Keratinocyte (primary cell): ENCODE results near the gene TMCC2. TPM values are rescaled to one million over a fixed set of nuclear protein-coding genes. Genes with fewer than 3 reads are reported as not detected.

ENCODE experiments used
- DNase-seq: peaks from one replicate; pipeline ENCODE4 v3.0.0-alpha.2; 2011; ENCODE audit warnings: low read depth, missing footprints, low spot score
- FAIRE-seq: peaks from 2 replicates; lab custom pipeline; 2011; peaks lifted over from hg19 to GRCh38; lab: Jason Lieb, UNC
- H2AFZ ChIP-seq: 2 replicates; pipeline ENCODE4 v1.6.0; 2012; ENCODE audit warnings: low read length, control low read depth, inconsistent platforms; ENCODE audit not compliant: control insufficient read depth
- H3K27ac ChIP-seq: 2 replicates; pipeline ENCODE4 v1.5.1; 2011; ENCODE audit warnings: low read length; ENCODE audit not compliant: control insufficient read depth, insufficient read depth
- H3K27me3 ChIP-seq: 3 replicates; pipeline ENCODE4 v1.6.0; 2011; ENCODE audit warnings: low read length; ENCODE audit not compliant: control insufficient read depth, insufficient read depth; ENCODE audit errors: extremely low read depth
- H3K36me3 ChIP-seq, 2 experiments: 2 replicates in 1 of 2; 3 replicates in 1 of 2; pipeline ENCODE4 v1.5.1; 2011; ENCODE audit warnings: low read length in 2 of 2, mild to moderate bottlenecking in 1 of 2; ENCODE audit not compliant: control insufficient read depth in 2 of 2, insufficient read depth in 2 of 2; ENCODE audit errors: extremely low read depth in 1 of 2
- H3K4me1 ChIP-seq: 3 replicates; pipeline ENCODE4 v1.5.1; 2011; ENCODE audit warnings: low read length; ENCODE audit not compliant: control insufficient read depth, insufficient read depth; ENCODE audit errors: extremely low read depth
- H3K4me2 ChIP-seq: 3 replicates; pipeline ENCODE4 v1.6.0; 2011; ENCODE audit warnings: low read depth, low read length; ENCODE audit not compliant: control insufficient read depth, insufficient read depth; ENCODE audit errors: extremely low read depth
- H3K4me3 ChIP-seq, 3 experiments: fragments of 200-600 bp in 1 of 3; sonication (generic) in 1 of 3; 2 replicates in 2 of 3; 3 replicates in 1 of 3; pipeline ENCODE4 v1.5.1; 2011 to 2016; ENCODE audit warnings: low read length in 3 of 3, mild to moderate bottlenecking in 3 of 3, control low read depth in 2 of 3, inconsistent platforms in 1 of 3, low read depth in 1 of 3, mixed read lengths in 1 of 3, mixed run types in 1 of 3, moderate library complexity in 1 of 3; ENCODE audit not compliant: control insufficient read depth in 2 of 3, insufficient read depth in 2 of 3; ENCODE audit errors: extremely low read depth in 1 of 3
- H3K79me2 ChIP-seq: 2 replicates; pipeline ENCODE4 v1.6.0; 2012; ENCODE audit warnings: low read length; ENCODE audit not compliant: control insufficient read depth, insufficient read depth
- H3K9ac ChIP-seq: 3 replicates; pipeline ENCODE4 v1.6.0; 2011; ENCODE audit warnings: low read length; ENCODE audit not compliant: control insufficient read depth, insufficient read depth; ENCODE audit errors: extremely low read depth
- H3K9me1 ChIP-seq: 3 replicates; pipeline ENCODE4 v1.6.0; 2011; ENCODE audit warnings: low read length; ENCODE audit not compliant: control insufficient read depth, insufficient read depth; ENCODE audit errors: extremely low read depth
- H3K9me3 ChIP-seq: 2 replicates; pipeline ENCODE4 v1.5.1; 2012; ENCODE audit warnings: low read depth, low read length; ENCODE audit not compliant: control insufficient read depth
- H4K20me1 ChIP-seq: 3 replicates; pipeline ENCODE4 v1.6.0; 2011; ENCODE audit warnings: low read length; ENCODE audit not compliant: control insufficient read depth, insufficient read depth; ENCODE audit errors: extremely low read depth
- EZH2 ChIP-seq: IDR thresholded peaks from one replicate; pipeline ENCODE4 v1.6.1; 2012; ENCODE audit warnings: inconsistent platforms, mild to moderate bottlenecking, low read length, moderate library complexity
- dilution Hi-C: fragments of 300-500 bp; cut with MboI; formaldehyde crosslinking; loops from one replicate; pipeline ENCODE4 v1.7.0; 2020; ENCODE audit warnings: low sequenced_read_pairs; ENCODE audit not compliant: extremely low pct_ligation_motif_present
- polyA plus RNA-seq, 5 experiments: library from polyadenylated mRNA; depleted of rRNA in 3 of 5; stranded (reverse) in 3 of 5; stranded (forward) in 1 of 5; unstranded in 1 of 5; fragments of >200 nt; gene quantifications; 1 replicate in 1 of 5; 2 replicates in 3 of 5; 3 replicates in 1 of 5; pipeline versions ENCODE4 v1.2.1 to v1.2.3, GENCODE V29; 2011 to 2012; ENCODE audit warnings: missing spikeins in 2 of 5, low read depth in 1 of 5, low replicate concordance in 1 of 5
- TF ChIP-seq, protein P1 (sequence below), 3 experiments: IDR thresholded peaks in 1 of 3; conservative IDR thresholded peaks in 1 of 3; optimal IDR thresholded peaks in 1 of 3; 2 replicates in 2 of 3; 3 replicates in 1 of 3; pipeline versions ENCODE3 to v1.5.1; 2011; ENCODE audit warnings: low read length in 3 of 3, mild to moderate bottlenecking in 3 of 3, moderate library complexity in 2 of 3, control low read depth in 1 of 3, inconsistent platforms in 1 of 3; ENCODE audit not compliant: insufficient read depth in 2 of 3; ENCODE audit errors: extremely low read depth in 1 of 3

The TMCC2 gene
- polyA plus RNA-seq, 1 donor (not counting 4 experiments of a cell fraction or from before 2014, with no cell fraction given) = 0.60 TPM

DNA sequence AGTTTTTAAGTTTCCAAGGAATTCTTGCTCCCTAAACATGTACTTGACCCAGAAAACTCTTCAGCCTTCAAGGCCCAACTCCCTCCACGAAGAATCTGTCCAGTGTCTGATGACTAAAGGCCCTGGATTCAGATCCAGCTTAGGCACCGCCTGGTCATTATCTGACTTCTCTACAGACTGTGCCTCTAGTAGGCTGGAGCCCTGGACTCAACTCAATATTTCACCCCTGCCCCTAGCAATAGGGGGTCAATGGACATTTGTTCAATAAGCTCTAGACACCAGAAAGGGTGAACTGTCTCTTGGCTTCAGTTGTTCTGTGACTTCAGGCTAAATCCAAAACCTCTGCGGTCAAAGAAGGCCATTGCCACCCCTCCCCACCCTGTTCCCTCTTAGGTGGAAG lies 59.3 kb downstream of the TMCC2 start:
- no peak overlapping the region for H3K27ac ChIP-seq
- H2AFZ ChIP-seq = no peak overlapping the region
- H3K9me3 ChIP-seq = no peaks in the 10 kb centered on the region
- no peaks in the 10 kb centered on the region for H3K9me1 ChIP-seq
- peaks cover 61% of the 10 kb centered on the region for H3K4me1 ChIP-seq
- H3K9ac ChIP-seq = no peak overlapping the region
- TF ChIP-seq, protein P1, sequence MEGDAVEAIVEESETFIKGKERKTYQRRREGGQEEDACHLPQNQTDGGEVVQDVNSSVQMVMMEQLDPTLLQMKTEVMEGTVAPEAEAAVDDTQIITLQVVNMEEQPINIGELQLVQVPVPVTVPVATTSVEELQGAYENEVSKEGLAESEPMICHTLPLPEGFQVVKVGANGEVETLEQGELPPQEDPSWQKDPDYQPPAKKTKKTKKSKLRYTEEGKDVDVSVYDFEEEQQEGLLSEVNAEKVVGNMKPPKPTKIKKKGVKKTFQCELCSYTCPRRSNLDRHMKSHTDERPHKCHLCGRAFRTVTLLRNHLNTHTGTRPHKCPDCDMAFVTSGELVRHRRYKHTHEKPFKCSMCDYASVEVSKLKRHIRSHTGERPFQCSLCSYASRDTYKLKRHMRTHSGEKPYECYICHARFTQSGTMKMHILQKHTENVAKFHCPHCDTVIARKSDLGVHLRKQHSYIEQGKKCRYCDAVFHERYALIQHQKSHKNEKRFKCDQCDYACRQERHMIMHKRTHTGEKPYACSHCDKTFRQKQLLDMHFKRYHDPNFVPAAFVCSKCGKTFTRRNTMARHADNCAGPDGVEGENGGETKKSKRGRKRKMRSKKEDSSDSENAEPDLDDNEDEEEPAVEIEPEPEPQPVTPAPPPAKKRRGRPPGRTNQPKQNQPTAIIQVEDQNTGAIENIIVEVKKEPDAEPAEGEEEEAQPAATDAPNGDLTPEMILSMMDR (optimal IDR thresholded peaks at IDR 0.05 in 1 of 3, IDR thresholded peaks at IDR 0.05 in 1 of 3, conservative IDR thresholded peaks at IDR 0.05 in 1 of 3; ENCODE audit: extremely low read depth in 1 of 3, insufficient read depth in 2 of 3, low read length in 3 of 3) = no peak
- TF ChIP-seq EZH2 = no peak
- no peaks in the 10 kb centered on the region for H3K79me2 ChIP-seq
- no peak overlapping the region for H3K4me3 ChIP-seq
- H3K4me2 ChIP-seq = peak overlapping the region; percentile 24
- DNase-seq = no peak
- no peaks in the 10 kb centered on the region for H3K36me3 ChIP-seq
- no peaks in the 10 kb centered on the region for H4K20me1 ChIP-seq
- no peak for FAIRE-seq
- no peaks in the 10 kb centered on the region for H3K27me3 ChIP-seq
- dilution Hi-C loops = no loop called here

DNA sequence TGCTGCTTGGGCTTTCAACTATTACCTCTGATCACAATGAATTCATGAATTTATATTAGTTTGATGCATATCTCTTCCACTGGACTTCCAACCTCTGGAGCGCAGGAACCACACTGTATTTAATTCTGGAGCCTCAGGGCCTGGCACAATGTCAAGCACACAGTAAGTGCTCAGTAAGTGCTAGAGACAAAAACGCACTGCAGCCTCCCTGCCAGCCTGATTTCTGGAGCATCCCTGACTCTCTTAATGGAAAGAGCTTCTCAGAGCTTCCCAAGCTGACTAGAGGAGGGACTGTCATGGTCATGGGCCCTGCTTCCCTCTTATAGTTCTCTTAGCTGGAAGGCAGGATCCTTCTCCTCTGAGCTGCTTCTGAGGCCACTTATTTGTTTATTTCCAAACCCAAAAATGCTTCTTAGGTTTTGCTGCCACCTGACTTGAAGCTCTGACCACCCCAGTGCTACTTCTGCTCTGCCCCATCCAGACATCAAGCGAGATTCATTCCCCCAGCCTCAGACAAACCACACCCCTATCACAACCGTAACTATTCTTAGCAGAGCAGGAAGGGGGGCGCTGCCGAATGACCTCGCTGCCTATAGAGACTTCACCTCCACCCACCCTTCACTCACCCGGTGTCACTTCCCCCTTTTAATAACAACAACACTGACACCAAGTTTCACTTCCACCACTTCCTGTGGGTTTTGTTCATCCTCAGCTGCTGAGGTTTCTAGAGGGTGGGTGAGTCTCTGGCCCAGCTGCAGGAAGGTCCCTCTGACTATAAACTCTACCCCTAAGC lies 60.2 kb downstream of the TMCC2 start:
- Histone ChIP-seq H3K9me1 (no peaks in the 10 kb centered on the region), H3K79me2 (no peaks in the 10 kb centered on the region), H3K4me2 (no peak overlapping the region), H3K4me1 (peaks cover 52% of the 10 kb centered on the region), H3K36me3 (no peaks in the 10 kb centered on the region), H3K27ac (no peak overlapping the region), H2AFZ (no peak overlapping the region), H3K27me3 (no peaks in the 10 kb centered on the region), H3K9ac (no peak overlapping the region), H3K9me3 (no peaks in the 10 kb centered on the region), H4K20me1 (no peaks in the 10 kb centered on the region), H3K4me3 (no peak overlapping the region)
- no peak for TF ChIP-seq EZH2
- TF ChIP-seq, protein P1 (optimal IDR thresholded peaks at IDR 0.05 in 1 of 3, IDR thresholded peaks at IDR 0.05 in 1 of 3, conservative IDR thresholded peaks at IDR 0.05 in 1 of 3; ENCODE audit: extremely low read depth in 1 of 3, insufficient read depth in 2 of 3, low read length in 3 of 3) = no peak
- DNase-seq (no peak), FAIRE-seq (no peak)
- dilution Hi-C loops = no loop called here
